RKO (cell line): ENCODE data around the gene HGD.
"Not testable (repeated sequence)": the region's sequence is repeated elsewhere in the genome, so short reads cannot be mapped to it uniquely, and the experiment has no call there.

Experiments
- DNase-seq: peaks from one replicate; pipeline ENCODE4 v3.0.0-alpha.2; 2016; ENCODE audit warnings: low spot score

HGD gene

GRCh38 chr3:120680193-120680894 is 1.7 kb downstream of the HGD start:
- DNase-seq = no peak

GRCh38 chr3:120678984-120679383 is 3.1 kb downstream of the HGD start:
- DNase-seq = no peak

- no peak for DNase-seq
Observed at GRCh38 chr3:120678331-120678947, 3.6 kb downstream of the HGD start.

- DNase-seq = not testable (repeated sequence)
Observed at GRCh38 chr3:120677193-120677592, 4.8 kb downstream of the HGD start.

- DNase-seq = no peak
Observed at GRCh38 chr3:120673116-120673515, 8.9 kb downstream of the HGD start.

GRCh38 chr3:120670576-120670975 is 11.5 kb downstream of the HGD start:
- no peak for DNase-seq

GRCh38 chr3:120664926-120665325 is 17.1 kb downstream of the HGD start:
- DNase-seq = no peak

- DNase-seq = no peak
Observed at GRCh38 chr3:120661945-120662344, 20.1 kb downstream of the HGD start.

GRCh38 chr3:120661106-120661905 is 20.7 kb downstream of the HGD start:
- no peak for DNase-seq

- DNase-seq = no peak
Observed at GRCh38 chr3:120659834-120660233, 22.2 kb downstream of the HGD start.

GRCh38 chr3:120659285-120659684 is 22.8 kb downstream of the HGD start:
- DNase-seq = no peak

GRCh38 chr3:120652896-120653545 is 29.0 kb downstream of the HGD start:
- DNase-seq = no peak

- no peak for DNase-seq
Observed at GRCh38 chr3:120652281-120652680, 29.8 kb downstream of the HGD start.

- DNase-seq = no peak
Observed at GRCh38 chr3:120650311-120650710, 31.7 kb downstream of the HGD start.

- no peak for DNase-seq
Observed at GRCh38 chr3:120649830-120650233, 32.2 kb downstream of the HGD start.

GRCh38 chr3:120648290-120648689 is 33.7 kb downstream of the HGD start:
- DNase-seq = no peak

- no peak for DNase-seq
Observed at GRCh38 chr3:120646771-120647432, 35.1 kb downstream of the HGD start.

- DNase-seq = no peak
Observed at GRCh38 chr3:120645083-120645845, 36.8 kb downstream of the HGD start.

- DNase-seq = peak; percentile 58
Observed at GRCh38 chr3:120642368-120642948, 39.6 kb downstream of the HGD start.

- DNase-seq = no peak
Observed at GRCh38 chr3:120641696-120642246, 40.3 kb downstream of the HGD start.

GRCh38 chr3:120640231-120640630 is 41.8 kb downstream of the HGD start:
- no peak for DNase-seq
